Transverse colon (tissue), 4 donors: Measurements from ENCODE around the gene SPIRE2. TPM values are rescaled to one million over a fixed set of nuclear protein-coding genes. Genes with fewer than 3 reads are reported as not detected.
"Not testable (repeated sequence)": the region's sequence is repeated elsewhere in the genome, so short reads cannot be mapped to it uniquely, and the experiment has no call there.

Source experiments
- DNase-seq: peaks from one replicate; pipeline ENCODE4 v3.0.0-alpha.2; 2019
- H3K27ac ChIP-seq, 4 donors: fragments of 200-600 bp; sonication (generic); 2 replicates each; pipeline ENCODE4 v1.5.1; 2016 to 2018; ENCODE audit warnings: inconsistent platforms in 4 of 4
- H3K27me3 ChIP-seq: fragments of 200-600 bp; sonication (generic); 2 replicates; pipeline ENCODE4 v1.5.1; 2017; ENCODE audit warnings: inconsistent platforms
- H3K36me3 ChIP-seq, 4 donors: fragments of 200-600 bp; sonication (generic); 2 replicates each; pipeline ENCODE4 v1.5.1; 2017 to 2019; ENCODE audit warnings: inconsistent platforms in 4 of 4
- H3K4me1 ChIP-seq, 4 donors: fragments of 200-600 bp; sonication (generic); 2 replicates each; pipeline ENCODE4 v1.5.1; 2017 to 2020; ENCODE audit warnings: inconsistent platforms in 4 of 4
- H3K4me3 ChIP-seq, 4 donors: fragments of 200-600 bp; sonication (generic); 1 replicate in 1 of 4; 2 replicates in 3 of 4; pipeline versions ENCODE4 v1.5.1 to v1.6.1; 2017 to 2019; ENCODE audit warnings: inconsistent platforms in 4 of 4
- H3K9me3 ChIP-seq, 2 donors: fragments of 200-600 bp; sonication (generic); 2 replicates each; pipeline ENCODE4 v1.5.1; 2017 to 2019; ENCODE audit warnings: inconsistent platforms in 2 of 2
- CTCF ChIP-seq, 5 experiments: fragments of 200-600 bp in 3 of 5; fragments of 450-650 bp in 2 of 5; sonication (generic) in 3 of 5; IDR thresholded peaks; 1 replicate in 2 of 5; 2 replicates in 3 of 5; pipeline ENCODE4 v1.5.1; 2016 to 2017; ENCODE audit warnings: antibody characterized with exemption in 5 of 5, inconsistent platforms in 3 of 5, mild to moderate bottlenecking in 2 of 5, moderate library complexity in 1 of 5
- EP300 ChIP-seq: sonication (generic); formaldehyde crosslinking; IDR thresholded peaks from one replicate; pipeline ENCODE4 v1.6.1; 2017; ENCODE audit warnings: antibody characterized with exemption, low read depth
- POLR2A ChIP-seq: fragments of 450-650 bp; IDR thresholded peaks from one replicate; pipeline ENCODE4 v1.6.1; 2016; ENCODE audit warnings: antibody characterized with exemption, mild to moderate bottlenecking, moderate library complexity
- POLR2AphosphoS5 ChIP-seq, 3 donors: sonication (generic); formaldehyde crosslinking; IDR thresholded peaks; one replicate each; pipeline ENCODE4 v1.6.1; 2016; ENCODE audit warnings: antibody characterized with exemption in 3 of 3
- WGBS, 2 donors: methylation state at CpG; one replicate each; pipeline ENCODE4 v1.1.5; 2018; ENCODE audit warnings: low coverage in 1 of 2; 5-methylcytosine and 5-hydroxymethylcytosine counted together
- in situ Hi-C, 4 donors: fragments of 200-750 bp; cut with MboI; loops; one replicate each; pipeline versions ENCODE4 v1.15.0 to v1.15.1; 2017; ENCODE audit warnings: low sequenced_read_pairs in 3 of 4, low pct_ligation_motif_present in 1 of 4, low pct_unique_long_range_greater_than_20kb in 1 of 4
- intact Hi-C: fragments of 100-400 bp; cut with DNase I; formaldehyde crosslinking; loops from one replicate; pipeline ENCODE4 v1.15.1; 2023; ENCODE audit warnings: low total_unique reads
- total RNA-seq, 4 donors: library from RNA; depleted of rRNA; stranded (reverse); fragments of >200 nt; gene quantifications; one replicate each; pipeline ENCODE4 v1.1.0, GENCODE V29; 2016

Gene SPIRE2
- total RNA-seq, 4 donors from 2014 or later = 79.6 to 190 (median 131) TPM

GRCh38 chr16:89873972-89874689, 45.9 kb downstream of the SPIRE2 start:
- peak overlapping the region; percentile 97 to 100 (median 99) for H3K27ac ChIP-seq
- peak overlapping the region; percentile 69 to 100 (median 74) for H3K4me3 ChIP-seq
- WGBS, 2 donors = 3 to 8% methylated on average over 6 to 55 of the region's 61 CpGs
- no peaks in the 10 kb centered on the region for H3K9me3 ChIP-seq
- no peaks in the 10 kb centered on the region for H3K27me3 ChIP-seq
- in situ Hi-C loops (no loop called here), intact Hi-C loops (loop anchor here (5.0 kb wide), 1 partner anchor 172 kb away; the partner anchor contains the start of gene SPATA2L)
- TF ChIP-seq EP300 = no peak
- TF ChIP-seq POLR2AphosphoS5 (IDR thresholded peaks at IDR 0.05) = peak in 1 of 3 donors; percentile 7
- H3K36me3 ChIP-seq = peaks cover 0 to 11% (median 2%) of the 10 kb centered on the region in 4 donors
- DNase-seq = peak; percentile 97
- peaks cover 10 to 27% (median 23%) of the 10 kb centered on the region in 4 donors for H3K4me1 ChIP-seq

- DNase-seq, H3K4me3 ChIP-seq, H3K27me3 ChIP-seq, in situ Hi-C loops, H3K27ac ChIP-seq, H3K9me3 ChIP-seq, intact Hi-C loops: not testable (repeated sequence)
- WGBS, 2 donors = 94% methylated on average over 26 of the region's 28 CpGs; no CpG with 5 or more reads in 1 of the 2 donors
- H3K36me3 ChIP-seq = peaks cover 0 to 33% (median 14%) of the 10 kb centered on the region in 4 donors
- H3K4me1 ChIP-seq = peaks cover 3 to 17% (median 14%) of the 10 kb centered on the region in 4 donors
These were observed 50.8 kb downstream of the SPIRE2 start for GRCh38 chr16:89879123-89879522.

- in situ Hi-C loops = no loop called here
- Histone ChIP-seq H3K4me3 (no peak overlapping the region), H3K36me3 (peaks cover 0 to 41% (median 19%) of the 10 kb centered on the region in 4 donors), H3K27me3 (no peaks in the 10 kb centered on the region), H3K27ac (no peak overlapping the region), H3K4me1 (peaks cover 0 to 7% (median 5%) of the 10 kb centered on the region in 4 donors), H3K9me3 (no peaks in the 10 kb centered on the region)
- 85 to 88% methylated on average over 9 to 18 of the region's 18 CpGs for WGBS, 2 donors
- no peak for DNase-seq
- no peak for TF ChIP-seq EP300
- intact Hi-C loops = no loop called here
These were observed 52.4 kb downstream of the SPIRE2 start for GRCh38 chr16:89880477-89881367.

GRCh38 chr16:89881368-89881730, 53.1 kb downstream of the SPIRE2 start:
- TF ChIP-seq POLR2AphosphoS5 (IDR thresholded peaks at IDR 0.05) = no peak
- TF ChIP-seq POLR2A = no peak
- no peak for TF ChIP-seq EP300
- no peak for TF ChIP-seq CTCF (IDR thresholded peaks at IDR 0.05)
- in situ Hi-C loops = no loop called here
- H3K27me3 ChIP-seq = no peaks in the 10 kb centered on the region
- WGBS, 2 donors = 91 to 92% methylated on average over 2 to 6 of the region's 6 CpGs
- intact Hi-C loops = no loop called here
- no peaks in the 10 kb centered on the region for H3K9me3 ChIP-seq
- peaks cover 0 to 1% (median under 1%) of the 10 kb centered on the region in 4 donors for H3K4me1 ChIP-seq
- DNase-seq = no peak
- H3K36me3 ChIP-seq = peaks cover 0 to 48% (median 22%) of the 10 kb centered on the region in 4 donors
- H3K27ac ChIP-seq = no peak overlapping the region
- no peak overlapping the region for H3K4me3 ChIP-seq

GRCh38 chr16:89883346-89884040, 55.2 kb downstream of the SPIRE2 start:
- Histone ChIP-seq H3K9me3 (no peaks in the 10 kb centered on the region), H3K27me3 (no peaks in the 10 kb centered on the region), H3K36me3 (peaks cover 0 to 67% (median 32%) of the 10 kb centered on the region in 4 donors), H3K27ac (no peak overlapping the region), H3K4me1 (no peaks in the 10 kb centered on the region), H3K4me3 (no peak overlapping the region)
- WGBS, 2 donors = 93% methylated on average over 28 of the region's 28 CpGs; no CpG with 5 or more reads in 1 of the 2 donors
- no peak for TF ChIP-seq POLR2A
- TF ChIP-seq POLR2AphosphoS5 (IDR thresholded peaks at IDR 0.05) = no peak
- no peak for TF ChIP-seq CTCF (IDR thresholded peaks at IDR 0.05)
- no peak for TF ChIP-seq EP300
- no peak for DNase-seq
- in situ Hi-C loops (no loop called here), intact Hi-C loops (loop anchor here (1.0 kb wide), 1 partner anchor 26 kb away; no protein-coding TSS in a partner anchor)
